GM23338 (cell line): ENCODE measurements around the gene OSBPL6.
"Not testable (repeated sequence)": the region's sequence is repeated elsewhere in the genome, so short reads cannot be mapped to it uniquely, and the experiment has no call there.

Experiments used
- CTCF ChIP-seq, 2 experiments: fragments of 200-600 bp in 1 of 2; sonication (generic) in 1 of 2; conservative IDR thresholded peaks; 2 replicates each; pipeline versions ENCODE4 v1.5.1 to v1.6.1; 2016 to 2017; ENCODE audit warnings: antibody characterized with exemption in 2 of 2, low read depth in 2 of 2, mild to moderate bottlenecking in 2 of 2, moderate library complexity in 1 of 2
- EZH2 ChIP-seq: fragments of 200-600 bp; sonication (generic); IDR thresholded peaks from one replicate; pipeline ENCODE4 v1.8.0; 2017; ENCODE audit warnings: antibody characterized with exemption, mild to moderate bottlenecking, low read depth; ENCODE audit not compliant: unreplicated experiment
- POLR2AphosphoS5 ChIP-seq: IDR thresholded peaks from 2 replicates; pipeline ENCODE4 v1.6.1; 2016; ENCODE audit warnings: antibody characterized with exemption, low read depth

GRCh38 chr2:178323331-178323730 lies 129.0 kb downstream of the OSBPL6 start:
- TF ChIP-seq CTCF (conservative IDR thresholded peaks at IDR 0.05; ENCODE audit: low read depth in 2 of 2); EZH2; POLR2AphosphoS5: not testable (repeated sequence)
